Liver (tissue), 9 donors: ENCODE data around the gene CRYL1. TPM values are rescaled to one million over a fixed set of nuclear protein-coding genes. Genes with fewer than 3 reads are reported as not detected.

Experiments
- DNase-seq: peaks from one replicate; pipeline ENCODE4 v3.0.0-alpha.2; 2017; ENCODE audit warnings: low spot score
- H3K27ac ChIP-seq, 2 donors: one replicate each; pipeline ENCODE4 v1.7.0; 2013; ENCODE audit warnings: inconsistent platforms in 2 of 2, low read length in 2 of 2, control low read depth in 1 of 2, low read depth in 1 of 2, mild to moderate bottlenecking in 1 of 2
- H3K27me3 ChIP-seq, 4 donors: one replicate each; pipeline versions ENCODE4 v1.6.1 to v1.7.0; 2013; ENCODE audit warnings: low read length in 3 of 4, inconsistent platforms in 1 of 4, mild to moderate bottlenecking in 1 of 4, moderate library complexity in 1 of 4; ENCODE audit not compliant: control insufficient read depth in 4 of 4, insufficient read depth in 4 of 4
- H3K36me3 ChIP-seq, 4 donors: one replicate each; pipeline versions ENCODE4 v1.6.1 to v1.7.0; 2013; ENCODE audit warnings: low read length in 3 of 4, mild to moderate bottlenecking in 3 of 4, low read depth in 1 of 4, moderate library complexity in 1 of 4; ENCODE audit not compliant: control insufficient read depth in 4 of 4, insufficient read depth in 3 of 4
- H3K4me1 ChIP-seq, 4 donors: one replicate each; pipeline versions ENCODE4 v1.6.1 to v1.7.0; 2013; ENCODE audit warnings: low read length in 3 of 4, mild to moderate bottlenecking in 3 of 4, moderate library complexity in 1 of 4; ENCODE audit not compliant: control insufficient read depth in 4 of 4, insufficient read depth in 4 of 4
- H3K4me3 ChIP-seq, 3 donors: one replicate each; pipeline versions ENCODE4 v1.6.1 to v1.7.0; 2013; ENCODE audit warnings: low read length in 3 of 3, control low read depth in 1 of 3, low read depth in 1 of 3, mild to moderate bottlenecking in 1 of 3
- H3K9ac ChIP-seq, 2 donors: one replicate each; pipeline ENCODE4 v1.7.0; 2013; ENCODE audit warnings: low read length in 2 of 2, mild to moderate bottlenecking in 2 of 2, moderate library complexity in 2 of 2, control low read depth in 1 of 2, low read depth in 1 of 2
- H3K9me3 ChIP-seq, 4 donors: one replicate each; pipeline versions ENCODE4 v1.6.1 to v1.7.0; 2013; ENCODE audit warnings: low read length in 3 of 4; ENCODE audit not compliant: control insufficient read depth in 4 of 4
- EGR1 ChIP-seq, 2 donors: IDR thresholded peaks; 2 replicates each; pipeline ENCODE4 v1.6.1; 2016 to 2018; ENCODE audit warnings: antibody characterized with exemption in 2 of 2, low read depth in 2 of 2
- FOXA1 ChIP-seq: IDR thresholded peaks from 2 replicates; pipeline ENCODE4 v1.6.1; 2016; ENCODE audit warnings: antibody characterized with exemption
- FOXA2 ChIP-seq: IDR thresholded peaks from 2 replicates; pipeline ENCODE4 v1.6.1; 2016; ENCODE audit warnings: antibody characterized with exemption
- GABPA ChIP-seq, 2 donors: IDR thresholded peaks in 1 of 2; conservative IDR thresholded peaks in 1 of 2; 2 replicates each; pipeline ENCODE4 v1.6.1; 2016; ENCODE audit warnings: antibody characterized with exemption in 2 of 2, mild to moderate bottlenecking in 1 of 2, moderate library complexity in 1 of 2
- HNF4A ChIP-seq, 2 donors: conservative IDR thresholded peaks; 2 replicates each; pipeline ENCODE4 v1.6.1; 2016; ENCODE audit warnings: antibody characterized with exemption in 2 of 2, mild to moderate bottlenecking in 2 of 2
- HNF4G ChIP-seq: IDR thresholded peaks from 2 replicates; pipeline ENCODE4 v1.6.1; 2016; ENCODE audit warnings: antibody characterized with exemption
- NR2F2 ChIP-seq: IDR thresholded peaks from 2 replicates; pipeline ENCODE4 v1.6.1; 2016; ENCODE audit warnings: antibody characterized with exemption
- RAD21 ChIP-seq, 2 donors: IDR thresholded peaks; 2 replicates each; pipeline ENCODE4 v1.6.1; 2016; ENCODE audit warnings: antibody characterized with exemption in 2 of 2, mild to moderate bottlenecking in 2 of 2
- RXRA ChIP-seq, 2 donors: IDR thresholded peaks; 2 replicates each; pipeline ENCODE4 v1.6.1; 2017 to 2018; ENCODE audit warnings: antibody characterized with exemption in 2 of 2, mild to moderate bottlenecking in 1 of 2
- SP1 ChIP-seq: IDR thresholded peaks from 2 replicates; pipeline ENCODE4 v1.6.1; 2018; ENCODE audit warnings: antibody characterized with exemption, mild to moderate bottlenecking
- TAF1 ChIP-seq: conservative IDR thresholded peaks from 2 replicates; pipeline ENCODE4 v1.6.1; 2016; ENCODE audit warnings: antibody characterized with exemption, mild to moderate bottlenecking
- YY1 ChIP-seq: IDR thresholded peaks from 2 replicates; pipeline ENCODE4 v1.6.1; 2016; ENCODE audit warnings: antibody characterized with exemption, mild to moderate bottlenecking
- ZBTB33 ChIP-seq: IDR thresholded peaks from 2 replicates; pipeline ENCODE4 v1.6.1; 2016; ENCODE audit warnings: antibody characterized with exemption
- WGBS: extraction: QIAGEN DNeasy Blood & Tissue Kit; methylation state at CpG from one replicate; pipeline ENCODE4 v1.1.7; 2013; 5-methylcytosine and 5-hydroxymethylcytosine counted together
- polyA plus RNA-seq, 2 donors: library from polyadenylated mRNA; stranded (reverse) in 1 of 2; unstranded in 1 of 2; fragments of 200-250 nt in 1 of 2; fragments of >200 nt in 1 of 2; fragmentation: Nextera tagmentation in 1 of 2; extraction: Ambion mirVana in 1 of 2; gene quantifications; one replicate each; pipeline versions ENCODE4 v1.2.1 to v1.2.3, GENCODE V29; 2013 to 2015
- total RNA-seq, 2 donors: library from RNA; depleted of rRNA; stranded (reverse); fragments of >200 nt; gene quantifications; one replicate each; pipeline ENCODE4 v1.2.3, GENCODE V29; 2014
- TF ChIP-seq, protein P1 (sequence below): IDR thresholded peaks from 2 replicates; pipeline ENCODE4 v1.6.1; 2016; ENCODE audit warnings: antibody characterized with exemption
- TF ChIP-seq, protein P2 (sequence below): IDR thresholded peaks from 2 replicates; pipeline ENCODE4 v1.6.1; 2016; ENCODE audit warnings: antibody characterized with exemption, mild to moderate bottlenecking
- TF ChIP-seq, protein P3 (sequence below): IDR thresholded peaks from 2 replicates; pipeline ENCODE4 v1.6.1; 2016; ENCODE audit warnings: antibody characterized with exemption
- TF ChIP-seq, protein P4 (sequence below): fragments of 150-350 bp; IDR thresholded peaks from 2 replicates; pipeline ENCODE4 v1.5.1; 2017; ENCODE audit warnings: improper control_type of control experiment, low read depth, low read length; ENCODE audit not compliant: missing input control
- donor health status: healthy.
- donor health status: healthy.
- donor health status: healthy.
- donor health status: healthy.
- donor health status: healthy.

CRYL1 gene
- total and polyA plus RNA-seq, 4 donors = 87.8 to 179 (median 168) TPM

- Histone ChIP-seq H3K9ac (no peak overlapping the region), H3K9me3 (no peaks in the 10 kb centered on the region), H3K4me1 (peaks cover 0 to 9% (median 6%) of the 10 kb centered on the region in 4 donors), H3K4me3 (no peak overlapping the region), H3K27ac (no peak overlapping the region), H3K36me3 (peaks cover 13 to 35% (median 32%) of the 10 kb centered on the region in 4 donors), H3K27me3 (no peaks in the 10 kb centered on the region)
- 88% methylated on average over 8 of the region's 8 CpGs for WGBS
- TF ChIP-seq YY1 (no peak), EGR1 (IDR thresholded peaks at IDR 0.05; ENCODE audit: low read depth in 2 of 2) (no peak), RXRA (IDR thresholded peaks at IDR 0.05) (no peak)
- DNase-seq = no peak
These were observed 101.2 kb downstream of the CRYL1 start for GRCh38 chr13:20424559-20424852.

- no peak for DNase-seq
- Histone ChIP-seq H3K4me1 (no peaks in the 10 kb centered on the region), H3K36me3 (peaks cover 14 to 49% (median 39%) of the 10 kb centered on the region in 4 donors), H3K27ac (no peak overlapping the region), H3K9ac (no peak overlapping the region), H3K4me3 (no peak overlapping the region), H3K27me3 (no peaks in the 10 kb centered on the region), H3K9me3 (no peaks in the 10 kb centered on the region)
- no peak for TF ChIP-seq TAF1
- TF ChIP-seq, protein P1, sequence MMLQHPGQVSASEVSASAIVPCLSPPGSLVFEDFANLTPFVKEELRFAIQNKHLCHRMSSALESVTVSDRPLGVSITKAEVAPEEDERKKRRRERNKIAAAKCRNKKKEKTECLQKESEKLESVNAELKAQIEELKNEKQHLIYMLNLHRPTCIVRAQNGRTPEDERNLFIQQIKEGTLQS = no peak
- TF ChIP-seq, protein P2, sequence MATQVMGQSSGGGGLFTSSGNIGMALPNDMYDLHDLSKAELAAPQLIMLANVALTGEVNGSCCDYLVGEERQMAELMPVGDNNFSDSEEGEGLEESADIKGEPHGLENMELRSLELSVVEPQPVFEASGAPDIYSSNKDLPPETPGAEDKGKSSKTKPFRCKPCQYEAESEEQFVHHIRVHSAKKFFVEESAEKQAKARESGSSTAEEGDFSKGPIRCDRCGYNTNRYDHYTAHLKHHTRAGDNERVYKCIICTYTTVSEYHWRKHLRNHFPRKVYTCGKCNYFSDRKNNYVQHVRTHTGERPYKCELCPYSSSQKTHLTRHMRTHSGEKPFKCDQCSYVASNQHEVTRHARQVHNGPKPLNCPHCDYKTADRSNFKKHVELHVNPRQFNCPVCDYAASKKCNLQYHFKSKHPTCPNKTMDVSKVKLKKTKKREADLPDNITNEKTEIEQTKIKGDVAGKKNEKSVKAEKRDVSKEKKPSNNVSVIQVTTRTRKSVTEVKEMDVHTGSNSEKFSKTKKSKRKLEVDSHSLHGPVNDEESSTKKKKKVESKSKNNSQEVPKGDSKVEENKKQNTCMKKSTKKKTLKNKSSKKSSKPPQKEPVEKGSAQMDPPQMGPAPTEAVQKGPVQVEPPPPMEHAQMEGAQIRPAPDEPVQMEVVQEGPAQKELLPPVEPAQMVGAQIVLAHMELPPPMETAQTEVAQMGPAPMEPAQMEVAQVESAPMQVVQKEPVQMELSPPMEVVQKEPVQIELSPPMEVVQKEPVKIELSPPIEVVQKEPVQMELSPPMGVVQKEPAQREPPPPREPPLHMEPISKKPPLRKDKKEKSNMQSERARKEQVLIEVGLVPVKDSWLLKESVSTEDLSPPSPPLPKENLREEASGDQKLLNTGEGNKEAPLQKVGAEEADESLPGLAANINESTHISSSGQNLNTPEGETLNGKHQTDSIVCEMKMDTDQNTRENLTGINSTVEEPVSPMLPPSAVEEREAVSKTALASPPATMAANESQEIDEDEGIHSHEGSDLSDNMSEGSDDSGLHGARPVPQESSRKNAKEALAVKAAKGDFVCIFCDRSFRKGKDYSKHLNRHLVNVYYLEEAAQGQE = no peak
- TF ChIP-seq RAD21 (IDR thresholded peaks at IDR 0.05) = no peak
- no peak for TF ChIP-seq FOXA1
- TF ChIP-seq FOXA2 = no peak
- TF ChIP-seq, protein P3, sequence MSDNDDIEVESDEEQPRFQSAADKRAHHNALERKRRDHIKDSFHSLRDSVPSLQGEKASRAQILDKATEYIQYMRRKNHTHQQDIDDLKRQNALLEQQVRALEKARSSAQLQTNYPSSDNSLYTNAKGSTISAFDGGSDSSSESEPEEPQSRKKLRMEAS = no peak
- no peak for TF ChIP-seq GABPA (IDR thresholded peaks at IDR 0.05 in 1 of 2, conservative IDR thresholded peaks at IDR 0.05 in 1 of 2)
- no peak for TF ChIP-seq NR2F2
- no peak for TF ChIP-seq HNF4G
- TF ChIP-seq SP1 = no peak
- no peak for TF ChIP-seq RXRA (IDR thresholded peaks at IDR 0.05)
- no peak for TF ChIP-seq YY1
- TF ChIP-seq HNF4A (conservative IDR thresholded peaks at IDR 0.05) = no peak
- WGBS = 68% methylated on average over 4 of the region's 4 CpGs
These were observed 103.3 kb downstream of the CRYL1 start for GRCh38 chr13:20422362-20422761.

GRCh38 chr13:20420938-20421337 is 104.7 kb downstream of the CRYL1 start:
- WGBS = 95% methylated on average over 6 of the region's 6 CpGs
- peaks cover 15 to 43% (median 36%) of the 10 kb centered on the region in 4 donors for H3K36me3 ChIP-seq
- H3K4me1 ChIP-seq = no peaks in the 10 kb centered on the region
- no peak for DNase-seq
- no peaks in the 10 kb centered on the region for H3K27me3 ChIP-seq
- H3K4me3 ChIP-seq = no peak overlapping the region
- no peak overlapping the region for H3K27ac ChIP-seq
- no peaks in the 10 kb centered on the region for H3K9me3 ChIP-seq
- H3K9ac ChIP-seq = no peak overlapping the region
- TF ChIP-seq ZBTB33 = no peak
- TF ChIP-seq RXRA (IDR thresholded peaks at IDR 0.05) = no peak
- no peak for TF ChIP-seq FOXA1
- TF ChIP-seq RAD21 (IDR thresholded peaks at IDR 0.05) = no peak
- no peak for TF ChIP-seq SP1
- no peak for TF ChIP-seq YY1
- TF ChIP-seq, protein P3 = no peak
- no peak for TF ChIP-seq NR2F2
- TF ChIP-seq, protein P4, sequence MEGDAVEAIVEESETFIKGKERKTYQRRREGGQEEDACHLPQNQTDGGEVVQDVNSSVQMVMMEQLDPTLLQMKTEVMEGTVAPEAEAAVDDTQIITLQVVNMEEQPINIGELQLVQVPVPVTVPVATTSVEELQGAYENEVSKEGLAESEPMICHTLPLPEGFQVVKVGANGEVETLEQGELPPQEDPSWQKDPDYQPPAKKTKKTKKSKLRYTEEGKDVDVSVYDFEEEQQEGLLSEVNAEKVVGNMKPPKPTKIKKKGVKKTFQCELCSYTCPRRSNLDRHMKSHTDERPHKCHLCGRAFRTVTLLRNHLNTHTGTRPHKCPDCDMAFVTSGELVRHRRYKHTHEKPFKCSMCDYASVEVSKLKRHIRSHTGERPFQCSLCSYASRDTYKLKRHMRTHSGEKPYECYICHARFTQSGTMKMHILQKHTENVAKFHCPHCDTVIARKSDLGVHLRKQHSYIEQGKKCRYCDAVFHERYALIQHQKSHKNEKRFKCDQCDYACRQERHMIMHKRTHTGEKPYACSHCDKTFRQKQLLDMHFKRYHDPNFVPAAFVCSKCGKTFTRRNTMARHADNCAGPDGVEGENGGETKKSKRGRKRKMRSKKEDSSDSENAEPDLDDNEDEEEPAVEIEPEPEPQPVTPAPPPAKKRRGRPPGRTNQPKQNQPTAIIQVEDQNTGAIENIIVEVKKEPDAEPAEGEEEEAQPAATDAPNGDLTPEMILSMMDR = no peak
- TF ChIP-seq HNF4A (conservative IDR thresholded peaks at IDR 0.05) = no peak
